PFSK-1 (cell line): Measurements from ENCODE around the gene SLC19A1.

Experiments used
- FOXP2 ChIP-seq: optimal IDR thresholded peaks from 2 replicates; pipeline ENCODE3; 2011; ENCODE audit warnings: borderline replicate concordance, control low read depth, inconsistent platforms; ENCODE audit not compliant: insufficient read depth; ENCODE audit errors: extremely low read length, extremely low read depth
- POLR2AphosphoS5 ChIP-seq: IDR thresholded peaks from 2 replicates; pipeline ENCODE4 v1.6.1; 2012; ENCODE audit warnings: low read depth, mild to moderate bottlenecking, control low read depth, low read length, moderate library complexity
- SIN3A ChIP-seq: IDR thresholded peaks from 2 replicates; pipeline ENCODE4 v1.6.1; 2012; ENCODE audit warnings: mild to moderate bottlenecking, low read length, moderate library complexity, borderline replicate concordance; ENCODE audit not compliant: insufficient read depth
- TAF1 ChIP-seq: IDR thresholded peaks from 2 replicates; pipeline ENCODE4 v1.6.1; 2012; ENCODE audit warnings: low read length, control low read depth, borderline replicate concordance; ENCODE audit not compliant: insufficient read depth
- TF ChIP-seq, protein P1 (sequence below), 2 experiments: IDR thresholded peaks; 2 replicates each; pipeline versions ENCODE4 v1.6.1 to v1.8.0; 2011 to 2012; ENCODE audit warnings: low read depth in 2 of 2, low read length in 2 of 2, control low read depth in 1 of 2, inconsistent platforms in 1 of 2, mild to moderate bottlenecking in 1 of 2, moderate library complexity in 1 of 2; ENCODE audit not compliant: insufficient read depth in 1 of 2

Gene SLC19A1

DNA sequence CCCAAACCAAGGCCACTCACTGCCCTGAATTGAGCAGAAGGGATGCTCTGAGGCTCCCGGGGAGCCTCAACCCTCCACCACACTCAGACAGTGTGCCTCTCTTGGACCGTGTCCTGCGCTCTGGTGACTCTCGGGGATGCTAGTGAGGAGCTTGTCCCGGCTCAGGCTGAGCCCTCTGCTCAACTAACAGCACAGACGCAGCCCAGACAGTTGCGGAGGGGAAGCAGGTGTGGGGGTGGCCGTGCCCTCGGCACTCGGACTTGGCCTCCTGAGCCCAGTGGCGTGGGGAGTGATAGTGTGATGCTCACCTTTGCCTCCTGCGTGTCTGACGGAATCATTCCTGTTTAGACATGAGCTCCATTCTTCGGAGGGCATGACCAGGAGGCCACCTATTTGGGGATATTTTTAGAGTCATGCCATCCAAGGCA, 15.4 kb upstream of the SLC19A1 start:
- TF ChIP-seq, protein P1, sequence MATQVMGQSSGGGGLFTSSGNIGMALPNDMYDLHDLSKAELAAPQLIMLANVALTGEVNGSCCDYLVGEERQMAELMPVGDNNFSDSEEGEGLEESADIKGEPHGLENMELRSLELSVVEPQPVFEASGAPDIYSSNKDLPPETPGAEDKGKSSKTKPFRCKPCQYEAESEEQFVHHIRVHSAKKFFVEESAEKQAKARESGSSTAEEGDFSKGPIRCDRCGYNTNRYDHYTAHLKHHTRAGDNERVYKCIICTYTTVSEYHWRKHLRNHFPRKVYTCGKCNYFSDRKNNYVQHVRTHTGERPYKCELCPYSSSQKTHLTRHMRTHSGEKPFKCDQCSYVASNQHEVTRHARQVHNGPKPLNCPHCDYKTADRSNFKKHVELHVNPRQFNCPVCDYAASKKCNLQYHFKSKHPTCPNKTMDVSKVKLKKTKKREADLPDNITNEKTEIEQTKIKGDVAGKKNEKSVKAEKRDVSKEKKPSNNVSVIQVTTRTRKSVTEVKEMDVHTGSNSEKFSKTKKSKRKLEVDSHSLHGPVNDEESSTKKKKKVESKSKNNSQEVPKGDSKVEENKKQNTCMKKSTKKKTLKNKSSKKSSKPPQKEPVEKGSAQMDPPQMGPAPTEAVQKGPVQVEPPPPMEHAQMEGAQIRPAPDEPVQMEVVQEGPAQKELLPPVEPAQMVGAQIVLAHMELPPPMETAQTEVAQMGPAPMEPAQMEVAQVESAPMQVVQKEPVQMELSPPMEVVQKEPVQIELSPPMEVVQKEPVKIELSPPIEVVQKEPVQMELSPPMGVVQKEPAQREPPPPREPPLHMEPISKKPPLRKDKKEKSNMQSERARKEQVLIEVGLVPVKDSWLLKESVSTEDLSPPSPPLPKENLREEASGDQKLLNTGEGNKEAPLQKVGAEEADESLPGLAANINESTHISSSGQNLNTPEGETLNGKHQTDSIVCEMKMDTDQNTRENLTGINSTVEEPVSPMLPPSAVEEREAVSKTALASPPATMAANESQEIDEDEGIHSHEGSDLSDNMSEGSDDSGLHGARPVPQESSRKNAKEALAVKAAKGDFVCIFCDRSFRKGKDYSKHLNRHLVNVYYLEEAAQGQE (IDR thresholded peaks at IDR 0.05; ENCODE audit: insufficient read depth in 1 of 2, low read depth in 2 of 2, low read length in 2 of 2): no peak
- TF ChIP-seq POLR2AphosphoS5 (no peak), TAF1 (no peak), FOXP2 (no peak), SIN3A (no peak)

DNA sequence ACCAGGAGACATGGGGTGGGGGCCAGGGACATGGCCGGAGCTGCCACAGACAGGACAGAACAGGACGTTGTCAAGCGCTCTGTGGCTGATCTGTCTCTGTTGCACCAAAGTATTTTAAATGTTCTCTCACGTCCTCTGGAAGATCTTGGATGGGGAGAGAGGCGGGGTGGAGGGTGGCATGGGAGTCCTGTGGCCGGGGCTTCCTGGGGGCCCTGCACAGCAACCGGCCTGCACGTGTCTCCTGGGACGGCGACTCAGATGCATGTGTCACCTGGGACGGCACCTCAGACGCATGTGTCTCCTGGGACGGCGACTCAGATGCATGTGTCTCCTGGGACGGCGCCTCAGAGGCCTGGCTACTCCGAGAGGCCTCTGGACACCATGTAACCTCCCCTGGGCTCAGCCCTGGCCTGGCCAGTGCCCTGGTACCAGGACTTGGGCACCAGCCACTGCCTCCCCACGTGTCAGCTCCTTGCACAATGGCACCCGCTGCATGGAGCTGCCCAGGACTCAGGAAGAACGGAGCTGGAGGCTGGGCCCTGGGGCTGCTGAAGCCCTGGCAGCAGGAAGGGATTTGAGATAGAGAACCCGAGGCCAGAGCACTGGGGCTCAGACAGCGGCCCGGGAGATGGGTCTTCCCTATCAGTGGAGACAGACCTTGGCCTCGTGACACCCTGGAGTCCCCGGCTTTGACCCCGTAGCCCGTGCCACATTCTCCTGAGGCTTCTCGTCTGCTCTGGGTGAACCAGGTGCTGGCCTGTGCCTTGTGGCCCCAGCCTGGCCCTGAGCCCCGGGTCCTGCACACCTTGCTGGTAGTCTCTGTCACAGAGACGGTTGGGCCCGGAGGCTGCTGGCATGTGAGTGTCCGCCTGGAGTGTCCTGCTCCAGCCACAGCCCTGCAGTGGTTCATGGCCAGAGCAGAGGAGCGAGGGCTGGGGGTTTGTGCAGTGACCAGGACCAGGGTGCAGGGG, 14.7 kb upstream of the SLC19A1 start:
- TF ChIP-seq FOXP2: no peak
- no peak for TF ChIP-seq POLR2AphosphoS5
- TF ChIP-seq TAF1: no peak
- TF ChIP-seq SIN3A: no peak
- TF ChIP-seq, protein P1 (IDR thresholded peaks at IDR 0.05; ENCODE audit: insufficient read depth in 1 of 2, low read depth in 2 of 2, low read length in 2 of 2): no peak

DNA sequence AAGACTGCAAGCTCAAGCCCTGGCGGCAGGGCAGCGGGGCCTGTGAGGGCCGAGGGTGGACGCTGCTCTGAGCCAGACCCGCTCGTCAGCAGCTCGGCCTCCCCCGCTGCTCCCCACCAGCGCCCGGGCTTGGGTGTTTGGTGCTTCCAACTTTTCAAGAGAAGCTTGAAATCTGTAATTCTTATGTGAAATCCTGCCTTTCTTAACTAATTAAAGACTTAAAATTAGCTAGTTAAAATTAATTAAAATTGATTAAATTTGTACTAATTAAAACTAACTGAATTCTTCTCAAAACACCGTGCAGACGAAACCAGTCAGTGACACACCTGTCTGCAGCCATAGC, 14.0 kb upstream of the SLC19A1 start:
- TF ChIP-seq POLR2AphosphoS5 (no peak), FOXP2 (no peak), SIN3A (no peak), TAF1 (no peak)
- TF ChIP-seq, protein P1 (IDR thresholded peaks at IDR 0.05; ENCODE audit: insufficient read depth in 1 of 2, low read depth in 2 of 2, low read length in 2 of 2): no peak

DNA sequence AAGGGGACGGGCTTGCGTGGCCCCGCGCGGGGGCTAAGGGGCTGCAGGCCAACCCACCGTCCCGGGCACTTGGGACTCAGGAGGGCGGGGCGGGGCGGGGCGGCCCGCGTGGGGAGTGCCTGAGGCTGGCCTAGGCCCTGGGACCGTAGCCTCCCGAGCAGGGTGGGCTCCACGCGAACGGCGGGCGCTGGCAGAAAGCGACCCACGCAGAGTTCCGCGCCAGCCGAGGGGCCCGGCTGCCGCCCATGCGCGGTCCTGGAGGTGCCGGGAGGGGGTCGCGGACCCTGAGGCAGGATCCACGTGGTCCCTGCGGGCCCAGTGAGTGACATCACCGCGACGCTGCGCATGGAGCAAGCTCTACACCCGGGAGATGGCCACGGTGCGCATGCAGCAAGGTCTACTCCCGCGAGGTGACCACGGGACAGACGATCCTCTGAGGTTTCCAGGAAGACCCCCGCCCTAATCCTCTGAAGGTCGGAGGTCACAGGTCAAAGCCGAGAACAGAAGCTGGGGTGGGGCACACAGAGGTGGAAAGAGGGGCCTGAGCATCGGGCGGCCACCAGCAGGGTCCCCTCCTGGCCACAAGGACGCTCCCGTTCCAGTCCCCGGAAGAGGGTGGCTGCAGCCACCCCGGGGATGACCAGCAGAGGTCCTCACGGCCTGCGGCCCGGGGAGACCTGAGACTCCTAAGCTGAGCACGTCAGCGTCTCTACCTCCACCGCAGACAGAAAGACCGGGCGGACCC, 13.5 kb upstream of the SLC19A1 start:
- TF ChIP-seq TAF1 (no peak), POLR2AphosphoS5 (no peak), FOXP2 (no peak), SIN3A (no peak)
- TF ChIP-seq, protein P1 (IDR thresholded peaks at IDR 0.05; ENCODE audit: insufficient read depth in 1 of 2, low read depth in 2 of 2, low read length in 2 of 2): no peak
